Measurements from ENCODE around the gene BCKDHB. TPM values are rescaled to one million over a fixed set of nuclear protein-coding genes. Genes with fewer than 3 reads are reported as not detected.

The BCKDHB gene
- total and polyA plus RNA-seq, 12 donors: 6.4 to 33.9 (median 18.9) TPM

DNA sequence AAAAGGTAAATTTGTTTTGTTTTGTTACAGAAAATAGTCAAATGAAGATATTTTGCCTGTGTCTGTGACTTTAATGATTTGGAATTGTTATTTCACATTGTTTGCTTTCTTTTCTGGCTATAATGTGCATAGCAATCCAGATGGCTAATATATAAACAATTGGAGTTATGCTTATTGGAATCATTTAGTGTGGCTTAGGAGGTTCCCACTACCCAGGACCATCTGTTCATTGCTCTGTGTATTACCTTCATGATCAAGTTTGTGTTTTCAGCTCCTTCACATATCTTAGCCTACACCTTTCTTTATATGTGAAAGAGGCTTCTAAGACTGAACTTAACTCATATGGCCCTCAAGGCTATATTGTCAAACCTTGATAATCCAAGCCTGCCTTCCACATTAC lies 232.9 kb downstream of the BCKDHB start:
- Histone ChIP-seq H3K4me1 (replicated peaks in 1 of 2) (peaks cover 0 to 3% of the 10 kb centered on the region in 2 donors), H3K4me3 (no peak overlapping the region), H3K27me3 (no peaks in the 10 kb centered on the region), H3K27ac (no peak overlapping the region), H3K36me3 (replicated peaks in 1 of 2) (no peaks in the 10 kb centered on the region), H3K9me3 (replicated peaks in 1 of 3) (no peaks in the 10 kb centered on the region)
- TF ChIP-seq, protein P1, sequence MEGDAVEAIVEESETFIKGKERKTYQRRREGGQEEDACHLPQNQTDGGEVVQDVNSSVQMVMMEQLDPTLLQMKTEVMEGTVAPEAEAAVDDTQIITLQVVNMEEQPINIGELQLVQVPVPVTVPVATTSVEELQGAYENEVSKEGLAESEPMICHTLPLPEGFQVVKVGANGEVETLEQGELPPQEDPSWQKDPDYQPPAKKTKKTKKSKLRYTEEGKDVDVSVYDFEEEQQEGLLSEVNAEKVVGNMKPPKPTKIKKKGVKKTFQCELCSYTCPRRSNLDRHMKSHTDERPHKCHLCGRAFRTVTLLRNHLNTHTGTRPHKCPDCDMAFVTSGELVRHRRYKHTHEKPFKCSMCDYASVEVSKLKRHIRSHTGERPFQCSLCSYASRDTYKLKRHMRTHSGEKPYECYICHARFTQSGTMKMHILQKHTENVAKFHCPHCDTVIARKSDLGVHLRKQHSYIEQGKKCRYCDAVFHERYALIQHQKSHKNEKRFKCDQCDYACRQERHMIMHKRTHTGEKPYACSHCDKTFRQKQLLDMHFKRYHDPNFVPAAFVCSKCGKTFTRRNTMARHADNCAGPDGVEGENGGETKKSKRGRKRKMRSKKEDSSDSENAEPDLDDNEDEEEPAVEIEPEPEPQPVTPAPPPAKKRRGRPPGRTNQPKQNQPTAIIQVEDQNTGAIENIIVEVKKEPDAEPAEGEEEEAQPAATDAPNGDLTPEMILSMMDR (IDR thresholded peaks at IDR 0.05): no peak
- TF ChIP-seq POLR2A (IDR thresholded peaks at IDR 0.05): no peak
- intact Hi-C loops (cut with DNase I): no loop called here
- no peak for DNase-seq

DNA sequence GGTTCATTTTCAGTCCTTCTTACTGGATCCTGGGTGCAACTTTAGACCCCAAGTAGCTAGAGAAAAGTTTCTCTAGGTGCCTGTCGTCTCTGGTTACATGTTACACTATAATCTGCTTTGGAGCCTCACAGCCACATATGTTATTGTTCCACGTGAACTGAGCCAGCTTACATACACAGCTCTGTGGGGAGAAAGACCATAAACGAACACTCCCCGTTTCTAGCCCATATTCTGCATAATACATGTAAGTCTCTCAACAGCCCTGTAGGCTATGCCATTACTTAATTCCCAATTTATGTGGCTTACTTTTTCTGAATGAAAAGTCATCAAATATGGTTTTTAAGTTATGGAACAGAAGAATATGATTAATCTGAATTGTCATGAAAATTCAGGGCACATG lies 233.8 kb downstream of the BCKDHB start:
- intact Hi-C loops (cut with DNase I): no loop called here
- Histone ChIP-seq H3K9me3 (replicated peaks in 1 of 3) (no peaks in the 10 kb centered on the region), H3K27me3 (no peaks in the 10 kb centered on the region), H3K27ac (no peak overlapping the region), H3K36me3 (replicated peaks in 1 of 2) (no peaks in the 10 kb centered on the region), H3K4me3 (no peak overlapping the region), H3K4me1 (replicated peaks in 1 of 2) (no peaks in the 10 kb centered on the region)
- no peak for TF ChIP-seq POLR2A (IDR thresholded peaks at IDR 0.05)
- TF ChIP-seq, protein P1 (IDR thresholded peaks at IDR 0.05): no peak
- no peak for DNase-seq
- WGBS, 4 donors: 79 to 97% (median 88%) methylated on average over 4 of the region's 4 CpGs

DNA sequence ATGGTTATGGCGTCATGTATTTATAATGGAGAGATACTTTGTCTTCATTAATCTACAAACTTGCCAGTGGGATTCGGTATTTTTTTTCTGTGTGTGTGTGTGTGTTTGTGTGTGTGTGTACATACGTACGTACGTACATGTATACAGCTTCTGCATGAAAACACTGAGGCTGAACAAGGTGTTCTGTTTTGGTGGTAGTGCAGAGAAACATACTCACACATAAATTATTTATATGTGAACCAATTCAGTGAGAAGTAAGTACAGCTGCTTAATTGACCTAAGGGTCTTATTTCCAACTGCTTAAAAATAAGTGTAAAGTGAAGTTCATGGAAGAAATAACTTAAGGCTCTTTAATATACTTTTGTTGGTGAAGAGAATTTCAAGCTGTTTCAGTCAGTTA lies 234.2 kb downstream of the BCKDHB start:
- Histone ChIP-seq H3K4me3 (no peak overlapping the region), H3K27ac (no peak overlapping the region), H3K9me3 (replicated peaks in 1 of 3) (no peaks in the 10 kb centered on the region), H3K4me1 (replicated peaks in 1 of 2) (no peaks in the 10 kb centered on the region), H3K36me3 (replicated peaks in 1 of 2) (no peaks in the 10 kb centered on the region), H3K27me3 (no peaks in the 10 kb centered on the region)
- 70 to 81% (median 75%) methylated on average over 5 of the region's 5 CpGs for WGBS, 4 donors
- DNase-seq: no peak
- intact Hi-C loops (cut with DNase I): no loop called here
- TF ChIP-seq, protein P1 (IDR thresholded peaks at IDR 0.05): no peak
- TF ChIP-seq POLR2A (IDR thresholded peaks at IDR 0.05): no peak

DNA sequence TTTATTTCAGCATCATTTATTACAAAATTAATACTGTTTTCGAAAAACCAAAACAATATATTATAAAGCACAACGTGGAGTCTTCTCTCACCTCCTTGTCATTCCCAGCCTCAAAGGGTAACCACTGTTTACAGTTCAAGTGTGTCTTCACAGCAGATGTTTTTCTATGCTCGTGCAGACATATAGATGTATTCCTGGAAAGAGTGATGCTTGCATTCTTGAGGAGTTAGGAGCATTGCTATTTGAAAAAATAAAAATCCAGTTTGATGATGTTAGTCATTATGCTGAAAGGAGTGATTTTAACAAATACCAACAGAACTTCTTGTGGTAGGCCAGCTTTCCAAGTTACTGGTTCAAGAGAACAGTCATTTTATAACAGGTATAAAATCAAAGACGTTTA lies 234.9 kb downstream of the BCKDHB start:
- TF ChIP-seq, protein P1 (IDR thresholded peaks at IDR 0.05): no peak
- Histone ChIP-seq H3K27me3 (no peaks in the 10 kb centered on the region), H3K4me1 (replicated peaks in 1 of 2) (no peaks in the 10 kb centered on the region), H3K36me3 (replicated peaks in 1 of 2) (no peaks in the 10 kb centered on the region), H3K9me3 (replicated peaks in 1 of 3) (no peaks in the 10 kb centered on the region), H3K27ac (no peak overlapping the region), H3K4me3 (no peak overlapping the region)
- 45 to 58% (median 50%) methylated on average over 4 of the region's 4 CpGs for WGBS, 4 donors
- DNase-seq: no peak
- intact Hi-C loops (cut with DNase I): no loop called here
